H1 (cell line): ENCODE results near the gene CAPS2. TPM values are rescaled to one million over a fixed set of nuclear protein-coding genes. Genes with fewer than 3 reads are reported as not detected.

Experiments
- CBX5 ChIP-seq: fragments of 300-800, 300-1000 bp; sonication (generic); IDR thresholded peaks from 2 replicates; pipeline ENCODE4 v1.7.1; 2016; ENCODE audit warnings: antibody characterized with exemption, low read length, low read depth
- HDAC6 ChIP-seq: IDR thresholded peaks from one replicate; pipeline ENCODE4 v1.7.1; 2012; ENCODE audit warnings: low read depth, mild to moderate bottlenecking, inconsistent platforms, low read length, moderate library complexity
- KDM1A ChIP-seq: fragments of 200-600, 300-600 bp; sonication (generic); IDR thresholded peaks from 2 replicates; pipeline ENCODE4 v1.7.1; 2016; ENCODE audit warnings: mild to moderate bottlenecking, low read length, borderline replicate concordance
- RAD21 ChIP-seq, 2 experiments: IDR thresholded peaks in 1 of 2; conservative IDR thresholded peaks in 1 of 2; 2 replicates each; pipeline ENCODE4 v1.6.1; 2011; ENCODE audit warnings: low read depth in 2 of 2, low read length in 2 of 2, improper control_type of control experiment in 1 of 2, inconsistent platforms in 1 of 2, mild to moderate bottlenecking in 1 of 2, moderate library complexity in 1 of 2
- polyA plus RNA-seq, 7 experiments: library from polyadenylated mRNA; depleted of rRNA in 3 of 7; stranded (reverse) in 5 of 7; unstranded in 2 of 7; fragments of >200 nt in 5 of 7; fragments of 200-250 nt in 2 of 7; gene quantifications; 1 replicate in 5 of 7; 2 replicates in 1 of 7; 4 replicates in 1 of 7; pipeline versions ENCODE4 v1.2.1 to v1.2.3, GENCODE V29; 2011 to 2013; ENCODE audit warnings: missing spikeins in 2 of 7, mixed read lengths in 2 of 7
- total RNA-seq: library from RNA; stranded (reverse); fragmentation: NEBNext Ultra II Directional; extraction: Animal tissue kit (Norgen Biotek cat#: 25700); gene quantifications from 2 replicates; pipeline ENCODE4 v1.2.1, GENCODE V29; 2021

CAPS2 gene
- total and polyA plus RNA-seq, 2 of the 8 experiments (the other 6 are each of a cell fraction or from before 2014, with no cell fraction given), result 2.3 to 3.8 TPM

DNA sequence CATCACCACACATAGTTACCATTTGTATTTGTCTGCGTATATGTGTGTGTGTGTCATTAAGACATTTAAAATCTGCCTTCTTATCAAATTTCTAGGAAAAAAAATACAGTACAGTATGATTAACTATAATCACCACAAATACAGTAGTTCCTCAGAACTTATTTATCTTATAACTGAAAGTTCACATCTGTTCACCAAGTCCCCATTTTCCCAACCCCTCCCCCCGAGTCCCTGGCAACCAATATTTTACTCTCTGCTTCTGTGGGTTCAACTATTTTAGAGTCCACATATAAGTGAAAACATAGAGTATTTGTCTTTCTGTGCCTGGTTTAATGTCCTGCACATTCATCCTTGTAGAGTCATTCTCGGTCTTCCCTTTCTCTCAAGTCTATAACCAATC, 12.3 kb downstream of the CAPS2 start (continued):
- TF ChIP-seq RAD21 (IDR thresholded peaks at IDR 0.05 in 1 of 2, conservative IDR thresholded peaks at IDR 0.05 in 1 of 2; ENCODE audit: low read depth in 2 of 2, low read length in 2 of 2) (no peak), KDM1A (no peak), HDAC6 (no peak), CBX5 (no peak)
